ENCODE data around the gene MYO7B.

DNA sequence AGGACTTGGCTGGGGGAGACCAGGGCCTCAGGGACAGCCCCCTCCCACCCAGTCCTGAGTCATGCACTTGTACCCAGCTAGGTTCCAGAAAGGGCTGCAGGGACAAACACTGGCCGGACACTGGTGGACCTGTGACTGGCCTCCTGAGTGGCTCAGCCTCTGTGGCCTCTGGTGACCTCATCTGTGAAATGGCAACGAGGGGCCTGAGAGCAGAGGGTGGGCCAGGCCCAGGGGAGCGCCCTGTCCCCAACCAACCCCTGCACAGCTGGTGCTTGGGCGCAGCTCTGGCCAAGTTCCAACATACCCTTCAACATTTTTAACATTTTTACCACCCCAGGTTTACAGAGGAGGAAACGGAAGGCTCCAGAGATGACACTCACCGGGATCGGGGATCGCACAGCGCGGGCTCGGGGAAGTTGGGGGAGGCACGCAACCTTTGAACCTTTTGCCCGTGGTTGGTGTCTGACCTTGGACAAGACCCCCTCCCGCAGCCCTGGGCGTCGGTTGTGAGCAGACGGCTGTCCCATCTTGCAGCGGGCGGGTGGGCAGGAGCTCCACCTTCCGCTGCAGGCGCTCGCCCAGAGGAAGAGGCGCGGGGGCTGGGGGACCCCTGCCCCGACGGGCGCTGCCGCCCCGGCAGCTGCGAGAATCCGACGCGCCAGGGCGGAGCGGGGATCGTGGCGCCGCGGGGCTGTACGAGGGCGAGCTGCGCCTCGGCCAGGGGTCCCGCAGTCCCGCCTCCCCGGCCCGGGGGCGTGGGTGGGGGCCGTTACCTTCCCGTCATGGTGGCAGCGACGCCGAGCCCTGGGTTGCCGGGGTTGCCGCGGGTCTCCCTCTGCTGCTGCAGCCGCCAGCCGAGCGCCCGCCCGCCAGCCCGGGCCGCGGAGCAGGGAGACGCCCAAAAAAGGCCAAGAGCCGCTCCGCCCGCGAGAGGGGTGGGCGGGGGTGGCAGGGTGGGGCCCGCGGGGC, 139.0 kb downstream of the MYO7B start:
- TF ChIP-seq, protein P1, sequence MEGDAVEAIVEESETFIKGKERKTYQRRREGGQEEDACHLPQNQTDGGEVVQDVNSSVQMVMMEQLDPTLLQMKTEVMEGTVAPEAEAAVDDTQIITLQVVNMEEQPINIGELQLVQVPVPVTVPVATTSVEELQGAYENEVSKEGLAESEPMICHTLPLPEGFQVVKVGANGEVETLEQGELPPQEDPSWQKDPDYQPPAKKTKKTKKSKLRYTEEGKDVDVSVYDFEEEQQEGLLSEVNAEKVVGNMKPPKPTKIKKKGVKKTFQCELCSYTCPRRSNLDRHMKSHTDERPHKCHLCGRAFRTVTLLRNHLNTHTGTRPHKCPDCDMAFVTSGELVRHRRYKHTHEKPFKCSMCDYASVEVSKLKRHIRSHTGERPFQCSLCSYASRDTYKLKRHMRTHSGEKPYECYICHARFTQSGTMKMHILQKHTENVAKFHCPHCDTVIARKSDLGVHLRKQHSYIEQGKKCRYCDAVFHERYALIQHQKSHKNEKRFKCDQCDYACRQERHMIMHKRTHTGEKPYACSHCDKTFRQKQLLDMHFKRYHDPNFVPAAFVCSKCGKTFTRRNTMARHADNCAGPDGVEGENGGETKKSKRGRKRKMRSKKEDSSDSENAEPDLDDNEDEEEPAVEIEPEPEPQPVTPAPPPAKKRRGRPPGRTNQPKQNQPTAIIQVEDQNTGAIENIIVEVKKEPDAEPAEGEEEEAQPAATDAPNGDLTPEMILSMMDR (IDR thresholded peaks at IDR 0.05), result no peak
- TF ChIP-seq POLR2AphosphoS5 (IDR thresholded peaks at IDR 0.05), result no peak

Data from breast epithelium (tissue), 3 donors.